Measurements from ENCODE around the gene MALL. TPM values are rescaled to one million over a fixed set of nuclear protein-coding genes. Genes with fewer than 3 reads are reported as not detected.
"Not testable (repeated sequence)": the region's sequence is repeated elsewhere in the genome, so short reads cannot be mapped to it uniquely, and the experiment has no call there.

The MALL gene
- total RNA-seq, 6 experiments from 2014 or later, result 23.7 to 40.9 (median 28.5) TPM

- no peak overlapping the region for H3K4me3 Mint-ChIP-seq
- H3K9me3 Mint-ChIP-seq, result no peaks in the 10 kb centered on the region
- DNase-seq, result no peak
- peaks cover 6% of the 10 kb centered on the region for H3K36me3 Mint-ChIP-seq (ENCODE audit: low read depth)
- H3K27me3 Mint-ChIP-seq (ENCODE audit: insufficient read depth), result no peaks in the 10 kb centered on the region; the same call in none of the 2 replicates
- no peak overlapping the region for H3K27ac Mint-ChIP-seq
- H3K4me1 Mint-ChIP-seq (ENCODE audit: low read depth), result peaks cover 43% of the 10 kb centered on the region
- no peak for TF ChIP-seq CTCF (IDR thresholded peaks at IDR 0.05)
These were observed 16.6 kb downstream of the MALL start for GRCh38 chr2:110099038-110099425.

GRCh38 chr2:110097506-110098220 is 18.0 kb downstream of the MALL start:
- Mint-ChIP-seq H3K27ac (no peak overlapping the region), H3K27me3 (ENCODE audit: insufficient read depth) (no peaks in the 10 kb centered on the region; the same call in none of the 2 replicates), H3K9me3 (no peaks in the 10 kb centered on the region), H3K36me3 (ENCODE audit: low read depth) (peaks cover 6% of the 10 kb centered on the region), H3K4me3 (no peak overlapping the region), H3K4me1 (ENCODE audit: low read depth) (peaks cover 34% of the 10 kb centered on the region)
- no peak for TF ChIP-seq CTCF (IDR thresholded peaks at IDR 0.05)
- no peak for DNase-seq

- DNase-seq, result no peak
- Mint-ChIP-seq H3K36me3 (ENCODE audit: low read depth) (peaks cover 6% of the 10 kb centered on the region), H3K4me1 (ENCODE audit: low read depth) (peaks cover 18% of the 10 kb centered on the region), H3K27ac (no peak overlapping the region), H3K27me3 (ENCODE audit: insufficient read depth) (no peaks in the 10 kb centered on the region; the same call in none of the 2 replicates), H3K9me3 (no peaks in the 10 kb centered on the region), H3K4me3 (no peak overlapping the region)
- TF ChIP-seq CTCF (IDR thresholded peaks at IDR 0.05), result no peak
These were observed 19.5 kb downstream of the MALL start for GRCh38 chr2:110095994-110096633.

GRCh38 chr2:110094884-110095534 is 20.6 kb downstream of the MALL start:
- DNase-seq; H3K27ac Mint-ChIP-seq; H3K4me3 Mint-ChIP-seq; H3K9me3 Mint-ChIP-seq; H3K27me3 Mint-ChIP-seq (ENCODE audit: insufficient read depth); H3K4me1 Mint-ChIP-seq (ENCODE audit: low read depth); H3K36me3 Mint-ChIP-seq (ENCODE audit: low read depth): not testable (repeated sequence)

- H3K4me3 Mint-ChIP-seq; DNase-seq; H3K27me3 Mint-ChIP-seq (ENCODE audit: insufficient read depth); H3K27ac Mint-ChIP-seq; H3K36me3 Mint-ChIP-seq (ENCODE audit: low read depth); H3K9me3 Mint-ChIP-seq; H3K4me1 Mint-ChIP-seq (ENCODE audit: low read depth): not testable (repeated sequence)
These were observed 21.7 kb downstream of the MALL start for GRCh38 chr2:110093924-110094323.

GRCh38 chr2:110090164-110090563 is 25.5 kb downstream of the MALL start:
- H3K36me3 Mint-ChIP-seq (ENCODE audit: low read depth), result not testable (repeated sequence)

GRCh38 chr2:110083757-110084156 is 31.9 kb downstream of the MALL start:
- H3K4me1 Mint-ChIP-seq (ENCODE audit: low read depth); H3K27me3 Mint-ChIP-seq (ENCODE audit: insufficient read depth); H3K9me3 Mint-ChIP-seq; H3K36me3 Mint-ChIP-seq (ENCODE audit: low read depth); H3K27ac Mint-ChIP-seq; DNase-seq; H3K4me3 Mint-ChIP-seq: not testable (repeated sequence)

More at GRCh38 chr2:110090164-110090563, 25.5 kb downstream of the MALL start:
- not testable (repeated sequence) for DNase-seq; H3K27me3 Mint-ChIP-seq (ENCODE audit: insufficient read depth); H3K4me1 Mint-ChIP-seq (ENCODE audit: low read depth); H3K27ac Mint-ChIP-seq; H3K9me3 Mint-ChIP-seq; H3K4me3 Mint-ChIP-seq

- H3K4me1 Mint-ChIP-seq (ENCODE audit: low read depth); H3K27me3 Mint-ChIP-seq (ENCODE audit: insufficient read depth); H3K27ac Mint-ChIP-seq; H3K9me3 Mint-ChIP-seq; H3K4me3 Mint-ChIP-seq; DNase-seq; H3K36me3 Mint-ChIP-seq (ENCODE audit: low read depth): not testable (repeated sequence)
These were observed 32.5 kb downstream of the MALL start for GRCh38 chr2:110083162-110083561.

- not testable (repeated sequence) for H3K9me3 Mint-ChIP-seq; H3K4me1 Mint-ChIP-seq (ENCODE audit: low read depth); H3K27ac Mint-ChIP-seq; H3K27me3 Mint-ChIP-seq (ENCODE audit: insufficient read depth); H3K4me3 Mint-ChIP-seq; H3K36me3 Mint-ChIP-seq (ENCODE audit: low read depth); DNase-seq
These were observed 37.5 kb downstream of the MALL start for GRCh38 chr2:110078104-110078503.

GRCh38 chr2:110075896-110076295 is 39.7 kb downstream of the MALL start:
- H3K9me3 Mint-ChIP-seq; DNase-seq; H3K36me3 Mint-ChIP-seq (ENCODE audit: low read depth); H3K27ac Mint-ChIP-seq; H3K4me1 Mint-ChIP-seq (ENCODE audit: low read depth); H3K4me3 Mint-ChIP-seq; H3K27me3 Mint-ChIP-seq (ENCODE audit: insufficient read depth): not testable (repeated sequence)

GRCh38 chr2:110069869-110070268 is 45.8 kb downstream of the MALL start:
- H3K27ac Mint-ChIP-seq; H3K4me3 Mint-ChIP-seq; H3K9me3 Mint-ChIP-seq; DNase-seq; H3K4me1 Mint-ChIP-seq (ENCODE audit: low read depth); H3K27me3 Mint-ChIP-seq (ENCODE audit: insufficient read depth); H3K36me3 Mint-ChIP-seq (ENCODE audit: low read depth): not testable (repeated sequence)
